Melanocyte of skin (primary cell): ENCODE results near the gene PLEKHG4. TPM values are rescaled to one million over a fixed set of nuclear protein-coding genes. Genes with fewer than 3 reads are reported as not detected.

Source experiments
- total RNA-seq, 2 donors: library from RNA; depleted of rRNA; stranded (reverse); fragments of >200 nt; gene quantifications; 2 replicates each; pipeline ENCODE4 v1.2.3, GENCODE V29; 2012

The PLEKHG4 gene, protein sequence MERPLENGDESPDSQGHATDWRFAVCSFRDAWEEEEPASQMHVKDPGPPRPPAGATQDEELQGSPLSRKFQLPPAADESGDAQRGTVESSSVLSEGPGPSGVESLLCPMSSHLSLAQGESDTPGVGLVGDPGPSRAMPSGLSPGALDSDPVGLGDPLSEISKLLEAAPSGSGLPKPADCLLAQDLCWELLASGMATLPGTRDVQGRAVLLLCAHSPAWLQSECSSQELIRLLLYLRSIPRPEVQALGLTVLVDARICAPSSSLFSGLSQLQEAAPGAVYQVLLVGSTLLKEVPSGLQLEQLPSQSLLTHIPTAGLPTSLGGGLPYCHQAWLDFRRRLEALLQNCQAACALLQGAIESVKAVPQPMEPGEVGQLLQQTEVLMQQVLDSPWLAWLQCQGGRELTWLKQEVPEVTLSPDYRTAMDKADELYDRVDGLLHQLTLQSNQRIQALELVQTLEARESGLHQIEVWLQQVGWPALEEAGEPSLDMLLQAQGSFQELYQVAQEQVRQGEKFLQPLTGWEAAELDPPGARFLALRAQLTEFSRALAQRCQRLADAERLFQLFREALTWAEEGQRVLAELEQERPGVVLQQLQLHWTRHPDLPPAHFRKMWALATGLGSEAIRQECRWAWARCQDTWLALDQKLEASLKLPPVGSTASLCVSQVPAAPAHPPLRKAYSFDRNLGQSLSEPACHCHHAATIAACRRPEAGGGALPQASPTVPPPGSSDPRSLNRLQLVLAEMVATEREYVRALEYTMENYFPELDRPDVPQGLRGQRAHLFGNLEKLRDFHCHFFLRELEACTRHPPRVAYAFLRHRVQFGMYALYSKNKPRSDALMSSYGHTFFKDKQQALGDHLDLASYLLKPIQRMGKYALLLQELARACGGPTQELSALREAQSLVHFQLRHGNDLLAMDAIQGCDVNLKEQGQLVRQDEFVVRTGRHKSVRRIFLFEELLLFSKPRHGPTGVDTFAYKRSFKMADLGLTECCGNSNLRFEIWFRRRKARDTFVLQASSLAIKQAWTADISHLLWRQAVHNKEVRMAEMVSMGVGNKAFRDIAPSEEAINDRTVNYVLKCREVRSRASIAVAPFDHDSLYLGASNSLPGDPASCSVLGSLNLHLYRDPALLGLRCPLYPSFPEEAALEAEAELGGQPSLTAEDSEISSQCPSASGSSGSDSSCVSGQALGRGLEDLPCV
- 10 to 100 TPM in 1 of 2 donors, 1 to 10 TPM in 1; 8.7 to 23.1 TPM for total RNA-seq

DNA sequence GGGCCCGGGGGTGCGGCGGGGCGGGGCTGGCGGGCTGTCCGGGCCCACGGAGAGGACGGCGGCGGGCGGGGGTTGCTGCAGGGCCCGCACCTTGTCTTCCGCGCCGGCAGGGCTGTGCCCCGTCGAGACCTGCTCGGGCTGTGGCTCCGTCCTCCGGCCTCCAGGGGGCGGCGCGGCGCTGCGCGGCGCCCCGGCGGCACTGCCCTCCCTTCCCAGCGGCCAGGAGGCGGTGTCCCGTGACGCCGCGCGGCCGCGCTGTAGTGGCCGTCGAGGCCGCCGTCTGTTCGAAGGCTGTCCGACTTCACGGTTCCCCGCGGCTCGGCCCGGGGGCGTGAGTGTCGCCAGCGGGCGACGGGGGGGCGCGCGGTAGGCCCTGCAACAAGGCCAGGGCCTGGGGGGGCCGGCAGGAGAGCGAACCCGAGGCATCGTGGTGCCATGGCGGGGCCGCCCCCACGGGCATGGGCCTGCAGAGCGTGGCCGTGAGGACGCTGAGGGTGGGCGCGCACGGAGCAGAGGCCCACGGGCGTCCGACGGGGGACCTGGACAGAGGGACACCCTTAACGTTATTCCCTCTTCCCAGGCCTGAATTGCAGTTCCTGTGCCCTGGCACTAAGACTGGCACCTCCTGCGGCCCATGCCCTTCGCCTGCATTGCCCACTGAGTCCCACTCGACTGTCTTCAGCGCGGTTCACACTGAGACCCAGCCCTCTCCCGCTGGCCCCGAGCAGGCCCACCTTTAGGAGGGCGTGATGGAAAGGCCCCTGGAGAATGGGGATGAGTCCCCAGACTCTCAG lies at the start of gene PLEKHG4:
PLEKHG4 (plus strand) TSS at position 237 of the 794 bp plus-strand sequence; CDS start at position 750, 513 bp downstream.

DNA sequence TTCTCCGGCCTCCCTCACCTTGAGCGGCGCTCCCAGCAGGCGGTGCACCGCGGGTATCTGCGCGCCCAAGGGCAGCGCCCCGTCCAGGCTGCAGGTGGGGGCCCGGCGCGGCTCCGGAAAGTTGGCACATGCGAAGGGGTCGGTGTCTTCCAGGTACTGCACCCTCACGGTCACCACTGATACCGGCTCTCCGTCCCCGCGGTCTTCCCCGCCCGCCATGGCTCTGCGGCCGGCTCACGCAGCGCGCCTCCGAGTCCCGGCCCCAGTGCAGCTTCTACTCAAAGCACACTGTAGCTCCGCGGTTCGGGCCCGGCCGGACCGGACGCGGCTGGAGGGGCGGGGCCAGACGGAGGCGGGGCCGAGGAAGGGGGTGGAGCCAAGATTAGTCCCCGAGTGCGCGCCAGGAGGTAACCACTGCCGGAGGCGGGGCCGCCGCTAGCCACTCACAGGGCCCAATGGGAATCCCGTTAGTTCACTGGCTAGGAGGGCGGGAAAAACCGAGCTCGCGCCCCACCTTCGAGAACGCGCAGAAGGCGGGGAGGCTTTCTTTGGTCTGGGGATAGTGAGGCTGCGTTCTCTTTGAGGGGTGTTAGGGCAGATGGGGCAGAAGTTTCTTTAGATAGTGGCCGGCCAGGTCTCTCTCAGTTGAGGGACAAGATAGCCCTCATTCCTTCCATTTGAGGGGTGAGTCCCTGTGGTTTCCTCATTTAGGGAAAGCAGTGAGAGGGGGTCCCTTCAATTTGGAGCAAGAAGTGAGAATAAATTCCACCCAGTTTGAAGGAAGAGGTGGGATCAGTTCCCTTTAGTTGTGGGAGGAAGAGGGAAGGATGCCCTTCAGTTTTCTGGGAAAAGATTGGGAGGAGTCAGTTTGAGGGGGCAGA lies 31.9 kb upstream of the PLEKHG4 start, which contains the start of gene FHOD1:
FHOD1 (minus strand) TSS at position 290 of the 881 bp plus-strand sequence; CDS start at position 219, 71 bp downstream.

GRCh38 chr16:67248401-67249177 lies 30.7 kb upstream of the PLEKHG4 start, which contains the start of gene SLC9A5:
TSS of gene SLC9A5 (plus strand) at chr16:67248979. CDS start at chr16:67249015, 36 bp downstream.

GRCh38 chr16:67326472-67327309 lies 47.4 kb downstream of the PLEKHG4 start, which contains the start of the genes KCTD19 and LRRC36:
TSS of gene KCTD19 (minus strand) at chr16:67326741. CDS start at chr16:67326707, 34 bp downstream.
TSS of gene LRRC36 (plus strand) at chr16:67326815. CDS start at chr16:67326863, 48 bp downstream.

Other genes starting within 250 kb of the PLEKHG4 start
- gene PHAF1, start 169.6 kb upstream of the PLEKHG4 start, total RNA-seq, result 10 to 100 TPM; 16.5 to 17.3 TPM
- gene B3GNT9, start 128.5 kb upstream of the PLEKHG4 start, total RNA-seq, result 10 to 100 TPM; 11.3 to 14.8 TPM
- 10 to 100 TPM; 23.1 to 24.0 TPM for gene TRADD, start 119.6 kb upstream of the PLEKHG4 start, total RNA-seq
- 10 to 100 TPM; 11.3 to 13.8 TPM for gene FBXL8, start 119.6 kb upstream of the PLEKHG4 start, total RNA-seq
- 10 to 100 TPM; 27.6 to 66.4 TPM for gene HSF4, start 114.8 kb upstream of the PLEKHG4 start, total RNA-seq
- 10 to 100 TPM; 11.7 to 13.3 TPM for gene NOL3, start 109.0 kb upstream of the PLEKHG4 start, total RNA-seq
- 10 to 100 TPM; 16.0 to 16.2 TPM for gene MATCAP1, start 95.6 kb upstream of the PLEKHG4 start, total RNA-seq
- not detected for gene EXOC3L1, start 89.4 kb upstream of the PLEKHG4 start, total RNA-seq
- gene E2F4, start 87.4 kb upstream of the PLEKHG4 start, total RNA-seq, result 10 to 100 TPM; 54.0 to 81.6 TPM
- under 1 TPM; under 0.01 to 0.33 TPM for gene ELMO3, start 80.4 kb upstream of the PLEKHG4 start, total RNA-seq
- gene TMEM208, start 52.4 kb upstream of the PLEKHG4 start, total RNA-seq, result 10 to 100 TPM; 27.6 to 28.9 TPM
- 10 to 100 TPM; 12.0 to 32.3 TPM for gene FHOD1, start 32.1 kb upstream of the PLEKHG4 start, total RNA-seq
- gene SLC9A5, start 30.6 kb upstream of the PLEKHG4 start, total RNA-seq, result under 1 TPM; 0.67 to 0.69 TPM
- under 1 TPM in 1 of 2 donors, not detected in 1; 0.33 TPM for gene KCTD19, start 47.2 kb downstream of the PLEKHG4 start, total RNA-seq
- gene LRRC36, start 47.3 kb downstream of the PLEKHG4 start, total RNA-seq, result under 1 TPM in 1 of 2 donors, not detected in 1; 0.34 TPM
- under 1 TPM in 1 of 2 donors, not detected in 1; under 0.01 TPM for gene TPPP3, start 114.0 kb downstream of the PLEKHG4 start, total RNA-seq
- gene ZDHHC1, start 136.9 kb downstream of the PLEKHG4 start, total RNA-seq, result 1 to 10 TPM; 5.0 to 10.0 TPM
- gene HSD11B2, start 151.6 kb downstream of the PLEKHG4 start, total RNA-seq, result under 1 TPM in 1 of 2 donors, not detected in 1; 0.33 TPM
- gene ATP6V0D1, start 201.6 kb downstream of the PLEKHG4 start, total RNA-seq, result 100 to 1,000 TPM; 213 to 301 TPM
- not detected for gene AGRP, start 204.0 kb downstream of the PLEKHG4 start, total RNA-seq
- gene RIPOR1, start 249.3 kb downstream of the PLEKHG4 start, total RNA-seq, result 10 to 100 TPM; 26.8 to 27.0 TPM